GM12874 (cell line): ENCODE data around the gene SF1.

Source experiments
- TF ChIP-seq, protein P1 (sequence below): IDR thresholded peaks from 2 replicates; pipeline ENCODE4 v1.5.1; 2011; ENCODE audit warnings: low read depth, mild to moderate bottlenecking, control low read depth, low read length, moderate library complexity; ENCODE audit not compliant: insufficient read depth

Gene SF1

DNA sequence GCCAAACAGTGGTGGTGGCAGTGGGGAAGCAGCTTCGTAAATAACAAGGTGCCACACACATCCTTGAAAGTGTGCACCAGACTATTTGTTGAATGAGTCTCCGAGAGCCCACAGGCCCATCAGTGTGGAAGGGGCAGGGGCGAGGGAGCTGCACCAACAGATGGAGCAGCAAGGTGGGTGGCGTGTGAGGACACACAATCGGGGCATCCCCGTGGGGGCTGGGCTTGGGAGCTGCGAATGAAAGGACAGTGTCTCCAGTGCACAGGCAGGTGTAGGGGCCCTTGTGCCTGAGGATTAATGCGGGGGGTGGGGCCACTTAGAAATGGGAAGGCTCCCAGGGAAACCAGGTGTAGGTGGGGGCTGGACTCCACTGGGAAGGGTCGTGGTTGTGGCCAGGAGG, 58.2 kb downstream of the SF1 start:
- TF ChIP-seq, protein P1, sequence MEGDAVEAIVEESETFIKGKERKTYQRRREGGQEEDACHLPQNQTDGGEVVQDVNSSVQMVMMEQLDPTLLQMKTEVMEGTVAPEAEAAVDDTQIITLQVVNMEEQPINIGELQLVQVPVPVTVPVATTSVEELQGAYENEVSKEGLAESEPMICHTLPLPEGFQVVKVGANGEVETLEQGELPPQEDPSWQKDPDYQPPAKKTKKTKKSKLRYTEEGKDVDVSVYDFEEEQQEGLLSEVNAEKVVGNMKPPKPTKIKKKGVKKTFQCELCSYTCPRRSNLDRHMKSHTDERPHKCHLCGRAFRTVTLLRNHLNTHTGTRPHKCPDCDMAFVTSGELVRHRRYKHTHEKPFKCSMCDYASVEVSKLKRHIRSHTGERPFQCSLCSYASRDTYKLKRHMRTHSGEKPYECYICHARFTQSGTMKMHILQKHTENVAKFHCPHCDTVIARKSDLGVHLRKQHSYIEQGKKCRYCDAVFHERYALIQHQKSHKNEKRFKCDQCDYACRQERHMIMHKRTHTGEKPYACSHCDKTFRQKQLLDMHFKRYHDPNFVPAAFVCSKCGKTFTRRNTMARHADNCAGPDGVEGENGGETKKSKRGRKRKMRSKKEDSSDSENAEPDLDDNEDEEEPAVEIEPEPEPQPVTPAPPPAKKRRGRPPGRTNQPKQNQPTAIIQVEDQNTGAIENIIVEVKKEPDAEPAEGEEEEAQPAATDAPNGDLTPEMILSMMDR: no peak

DNA sequence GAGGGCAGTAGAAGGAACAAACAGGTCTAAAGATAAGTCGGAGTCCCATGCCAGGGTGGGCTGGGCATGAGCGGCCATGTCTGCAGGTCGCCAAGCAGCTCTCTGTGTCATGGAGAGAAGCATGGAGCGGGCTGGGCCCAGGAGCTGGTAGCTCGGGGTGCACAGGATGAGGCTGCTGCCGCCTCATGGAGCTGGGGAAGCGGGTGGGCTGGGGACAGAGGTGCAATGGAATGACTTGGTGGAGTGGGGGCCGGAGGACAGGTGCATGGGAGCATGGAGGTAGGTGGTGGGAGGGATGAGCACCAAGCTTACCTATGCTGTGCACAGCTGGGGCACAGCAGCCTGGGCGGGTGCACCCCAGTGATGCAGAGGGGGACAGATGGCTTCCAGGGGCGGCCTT, 58.9 kb downstream of the SF1 start:
- TF ChIP-seq, protein P1: no peak

DNA sequence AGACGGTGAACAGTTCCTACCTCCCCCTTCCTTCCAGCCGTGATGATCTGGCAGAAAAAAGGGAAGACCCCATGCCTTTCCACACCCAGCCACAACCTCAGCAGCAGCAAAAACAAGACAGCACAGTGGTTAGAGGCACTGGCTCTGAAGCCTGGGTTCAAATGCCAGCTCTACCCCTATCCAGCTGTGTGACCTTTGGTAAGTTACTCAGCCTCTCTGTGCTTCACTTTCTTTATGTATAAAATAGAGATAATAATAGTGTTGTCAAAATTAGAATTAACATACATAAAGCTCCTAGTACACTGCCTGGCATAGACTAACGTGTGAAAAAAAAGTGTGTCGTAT, 59.6 kb downstream of the SF1 start:
- TF ChIP-seq, protein P1: no peak

DNA sequence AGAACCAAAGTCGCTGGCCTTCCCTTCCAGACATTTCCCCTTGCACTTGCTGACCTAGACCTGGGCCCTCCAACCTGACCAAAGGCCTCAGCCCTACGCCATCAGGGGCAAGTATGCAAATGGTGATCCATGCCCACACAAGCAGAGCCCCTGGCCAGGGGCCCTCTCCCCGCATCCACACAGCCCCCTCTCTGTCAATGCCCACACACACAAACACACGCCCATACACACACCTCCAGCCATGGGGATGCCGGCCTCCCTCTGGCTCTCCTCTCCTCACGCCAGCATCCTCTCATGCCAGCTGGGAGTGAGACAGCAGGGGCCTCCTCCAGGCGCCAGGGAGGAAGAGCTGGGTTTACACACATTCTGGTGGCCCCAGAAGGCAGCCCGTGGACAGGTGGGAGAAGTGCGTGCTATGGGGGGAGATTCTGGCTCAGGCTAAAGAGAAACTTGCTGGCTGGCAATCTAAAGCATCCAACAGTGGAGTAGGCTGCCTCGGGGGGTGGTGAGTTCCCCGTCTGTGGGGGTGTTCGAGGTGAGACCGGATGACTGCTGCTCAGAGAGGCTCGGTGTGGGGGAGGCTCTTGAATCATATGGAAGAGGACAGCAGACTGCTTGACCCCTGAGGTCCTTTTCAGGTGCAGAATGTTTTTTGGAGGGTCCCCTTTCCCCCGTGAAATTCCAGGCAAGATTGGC, 60.1 kb downstream of the SF1 start:
- TF ChIP-seq, protein P1: no peak

DNA sequence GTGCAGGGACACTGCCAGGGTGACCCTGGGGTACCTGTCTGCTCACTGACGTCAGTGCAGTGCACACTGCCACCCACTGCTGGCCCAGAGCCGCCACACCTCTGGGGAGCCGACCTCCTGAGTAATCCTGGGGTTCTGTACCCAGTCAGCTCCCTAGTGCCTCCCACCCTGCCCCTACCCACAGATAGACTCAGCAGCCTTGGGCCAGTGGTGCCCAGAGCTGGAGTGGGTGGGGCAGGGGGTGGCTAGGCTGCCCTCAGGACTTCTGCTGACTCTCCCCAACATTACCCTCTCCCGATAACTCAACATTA, 61.1 kb downstream of the SF1 start:
- TF ChIP-seq, protein P1: no peak

DNA sequence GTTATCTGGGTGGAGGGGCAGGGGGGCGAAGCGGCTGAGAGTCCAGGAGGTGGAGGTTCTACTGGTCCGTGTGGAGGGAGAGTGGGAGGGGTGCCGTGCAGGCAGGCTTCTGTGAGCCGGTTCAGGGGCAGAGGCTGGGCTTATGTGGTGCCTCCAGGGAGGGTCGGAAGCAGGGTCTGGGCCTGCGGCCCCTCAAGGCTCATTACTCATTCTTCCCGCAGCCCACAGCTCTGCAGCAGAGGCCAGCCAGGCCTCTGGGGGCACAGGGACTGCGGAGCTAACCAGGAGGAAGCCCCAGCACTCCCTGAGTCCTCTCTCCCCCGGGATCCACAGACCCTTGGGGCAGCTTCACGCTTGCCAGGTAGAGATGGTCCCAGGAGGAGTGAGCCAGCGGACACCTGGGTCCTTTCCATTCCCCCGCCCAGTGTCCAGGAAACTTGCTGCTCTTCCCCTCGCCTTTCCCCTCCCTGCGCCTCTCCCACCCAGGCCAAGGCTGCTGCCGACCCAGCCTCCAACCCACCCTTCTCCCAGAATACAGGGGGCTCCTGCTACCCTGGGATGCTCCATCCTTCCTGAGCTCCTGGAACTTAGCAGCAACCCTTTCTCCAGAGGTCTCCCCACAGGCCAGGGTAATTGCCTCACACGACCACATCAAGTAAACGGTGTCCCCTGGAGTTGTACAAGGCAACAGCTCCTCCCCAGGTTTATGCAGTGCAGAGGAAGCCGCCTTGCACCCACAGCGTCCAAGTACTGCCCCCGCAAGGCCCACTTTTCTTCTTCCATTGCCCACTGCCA, 61.7 kb downstream of the SF1 start:
- TF ChIP-seq, protein P1: no peak

DNA sequence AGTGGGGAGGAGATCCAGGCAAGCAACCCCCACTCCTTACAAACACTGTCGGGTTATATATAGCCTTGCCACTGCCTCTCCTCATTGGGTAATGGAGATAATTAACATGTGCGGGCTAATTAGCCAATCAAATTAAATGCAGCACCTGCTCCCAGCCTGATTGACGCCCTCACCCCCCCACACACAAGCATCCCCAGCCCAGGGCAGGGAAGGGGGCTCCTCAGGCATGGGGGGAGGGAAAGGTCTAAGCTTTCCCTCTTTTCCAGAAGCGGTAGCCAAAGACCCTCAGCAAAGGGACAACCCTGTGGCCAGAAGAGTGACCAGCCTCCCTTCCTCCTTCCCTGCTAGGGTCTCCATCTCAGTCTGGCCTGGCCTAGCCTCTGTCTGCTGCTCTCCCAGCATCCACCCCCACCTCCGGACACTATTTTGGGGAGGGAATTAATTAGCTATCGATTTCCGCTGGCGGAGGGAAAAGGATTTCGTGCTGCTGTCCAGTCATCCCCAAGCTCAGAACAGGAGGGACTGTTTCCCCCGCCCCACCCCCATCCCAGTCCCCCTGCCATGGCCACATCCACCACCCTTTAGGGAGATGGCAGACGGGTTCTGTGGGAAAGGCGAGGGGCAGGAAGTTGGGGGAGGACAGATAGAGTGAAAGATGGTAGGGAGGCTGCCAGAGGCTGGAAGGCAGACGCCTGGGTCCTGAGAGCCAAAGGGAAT, 62.4 kb downstream of the SF1 start:
- TF ChIP-seq, protein P1: no peak
